Activated T-helper 1 cell treated with Interleukin-2 at 50 U/mL for 16 hours (primary cell): ENCODE data around the gene PAK1IP1.
"Not testable (repeated sequence)": the region's sequence is repeated elsewhere in the genome, so short reads cannot be mapped to it uniquely, and the experiment has no call there.

Experiments
- DNase-seq: peaks from one replicate; pipeline ENCODE4 v3.0.0-alpha.2; 2020; ENCODE audit warnings: low read depth

The PAK1IP1 gene

DNA sequence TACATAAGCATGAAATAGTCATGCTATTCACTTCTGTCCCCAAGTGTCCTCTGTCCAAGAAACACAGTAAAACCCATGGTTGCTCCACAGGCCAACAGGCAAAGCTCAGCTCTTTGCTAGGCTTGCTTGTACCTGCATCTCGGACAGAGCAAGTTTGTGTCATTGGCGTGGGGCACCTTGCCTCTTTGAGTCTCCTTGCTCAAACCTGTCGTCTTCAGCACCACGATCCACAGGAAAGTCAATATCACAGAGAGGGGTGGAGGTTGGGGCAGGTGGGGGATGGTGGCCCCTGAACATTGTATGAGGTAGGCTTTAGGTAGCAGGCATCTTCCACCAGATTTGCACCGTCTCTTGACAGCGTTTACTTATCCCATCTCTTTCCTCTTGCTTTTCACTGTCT is 48.7 kb downstream of the PAK1IP1 start:
- no peak for DNase-seq

DNA sequence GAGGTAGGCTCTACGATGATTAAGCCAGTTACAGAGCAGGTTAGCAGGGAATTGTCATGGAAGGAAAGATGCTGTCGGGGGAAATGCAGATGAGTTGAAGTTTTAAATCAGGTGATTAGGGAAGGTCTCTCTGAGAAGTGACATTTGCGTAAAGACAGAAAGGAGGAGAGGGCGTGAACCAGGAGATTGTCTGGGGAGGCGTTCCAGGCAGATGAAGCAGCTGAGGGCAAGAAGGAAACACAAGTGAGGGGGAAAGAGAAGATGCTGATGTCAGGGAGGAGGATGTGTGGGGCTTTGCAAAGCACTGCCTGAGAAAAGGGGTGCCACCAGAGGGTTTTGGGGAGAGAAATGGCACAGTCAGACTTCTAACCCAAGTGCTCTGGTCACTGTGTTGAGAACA is 50.3 kb downstream of the PAK1IP1 start:
- DNase-seq: no peak

DNA sequence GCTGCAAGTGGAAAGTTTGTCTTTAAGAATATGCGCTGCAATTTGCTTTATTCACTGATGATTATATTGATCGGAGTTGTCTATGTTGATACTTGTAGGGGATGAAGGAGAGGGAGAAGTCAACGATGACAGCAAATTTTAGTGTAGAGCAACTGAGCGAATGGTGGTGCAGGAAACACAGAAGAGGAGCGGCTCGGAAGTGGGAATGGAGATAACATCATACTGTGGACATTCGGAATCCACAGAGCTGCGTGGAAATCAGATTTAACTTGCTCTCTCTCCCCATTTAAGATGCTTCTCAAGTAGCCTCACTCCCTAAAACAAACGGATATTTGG is 52.1 kb downstream of the PAK1IP1 start:
- DNase-seq: no peak

DNA sequence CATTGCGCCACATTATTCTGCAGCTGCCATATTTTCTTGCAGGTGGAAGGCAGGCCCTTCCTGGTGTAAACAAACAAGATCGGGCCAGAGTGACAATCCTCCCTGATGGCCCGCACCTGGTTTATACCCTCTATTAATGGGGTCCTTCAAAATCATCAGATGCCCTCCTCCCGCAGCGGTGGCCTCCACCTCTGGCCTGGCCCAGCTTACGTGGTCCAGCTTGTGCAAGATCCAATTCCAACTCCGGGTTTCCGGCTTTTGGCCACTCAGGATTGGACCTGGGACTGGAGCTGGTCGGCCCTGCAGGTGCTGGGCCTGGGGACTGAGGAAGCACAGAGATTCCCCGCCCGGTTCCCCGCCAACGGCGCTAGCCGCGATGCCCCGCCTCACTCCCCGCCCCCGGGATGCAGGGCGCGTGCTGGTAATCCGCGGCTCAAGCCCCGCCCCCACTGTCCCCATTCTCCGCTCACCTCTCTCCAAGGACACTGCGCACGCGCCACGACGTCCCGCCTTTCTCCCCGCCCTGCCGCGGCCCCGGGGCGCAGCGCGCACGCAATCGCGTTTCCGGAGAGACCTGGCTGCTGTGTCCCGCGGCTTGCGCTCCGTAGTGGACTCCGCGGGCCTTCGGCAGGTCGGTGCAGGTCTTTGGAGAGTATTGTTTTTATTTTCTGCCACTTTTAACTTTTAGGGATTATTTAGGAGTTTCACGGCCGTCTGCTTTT is 52.6 kb downstream of the PAK1IP1 start, which contains the start of gene TMEM14B:
Gene TMEM14B, plus strand, starts transcription at position 555 of the 722 bp plus-strand sequence. CDS start 1,441 bp downstream, outside the sequence.
- peak; percentile 99 for DNase-seq

DNA sequence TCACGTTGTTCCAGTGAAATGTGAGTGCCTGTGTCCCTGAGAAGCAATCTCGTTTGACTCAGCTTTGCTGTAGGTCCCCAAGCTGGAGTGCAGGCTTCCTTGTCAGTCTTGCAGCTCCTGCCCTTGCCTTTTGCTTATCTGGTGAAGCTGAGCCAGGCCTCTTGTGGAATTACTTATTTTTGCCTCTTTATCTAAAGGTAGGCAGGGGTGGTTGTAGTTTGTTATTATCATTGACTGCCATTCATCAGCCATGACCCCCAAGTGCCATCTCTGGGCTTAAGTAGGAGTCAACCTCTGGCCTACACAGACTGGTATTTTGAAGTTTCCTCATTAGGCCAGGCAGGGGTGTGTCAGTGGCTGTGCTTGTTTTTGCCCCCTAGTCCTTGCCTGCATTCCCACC is 55.0 kb downstream of the PAK1IP1 start:
- no peak for DNase-seq

DNA sequence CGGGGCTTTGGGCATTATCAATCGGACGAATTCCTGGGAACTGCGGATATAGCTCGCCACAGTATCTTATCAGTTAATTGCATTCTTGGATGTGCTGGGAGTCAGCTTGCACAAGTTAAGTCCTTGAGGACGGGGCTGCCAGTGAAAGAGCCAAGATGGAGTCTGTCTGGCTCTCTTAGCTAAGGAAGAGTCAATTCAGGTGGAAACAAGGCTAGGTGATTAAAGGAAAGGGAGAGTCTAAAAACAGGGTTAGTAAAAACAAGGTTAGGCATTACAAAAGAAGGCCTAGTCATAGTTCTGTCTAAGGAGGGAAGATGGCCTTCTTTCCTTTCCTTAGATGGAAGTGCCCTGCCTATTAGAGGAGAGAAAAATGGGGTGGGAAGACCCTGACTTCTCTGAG is 55.8 kb downstream of the PAK1IP1 start:
- DNase-seq: not testable (repeated sequence)

DNA sequence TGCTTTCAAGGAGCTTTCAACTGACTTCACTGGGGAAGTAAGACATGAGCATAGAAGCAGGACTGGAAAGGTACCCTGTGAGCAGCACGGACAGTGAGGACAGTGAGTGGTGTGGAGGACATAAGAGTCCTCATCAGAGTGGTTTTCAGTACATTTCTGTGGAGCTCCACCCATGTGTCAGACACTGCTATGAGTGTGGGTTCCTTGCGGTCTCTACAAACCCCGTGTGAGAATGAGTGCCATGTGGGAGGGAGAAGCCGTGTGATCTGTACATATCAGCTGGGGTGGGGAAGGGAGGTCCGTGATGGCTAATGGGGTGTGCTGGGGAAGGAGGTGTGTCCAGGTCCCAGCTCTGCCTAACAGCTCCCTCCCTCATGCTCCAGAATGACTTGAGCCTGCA is 57.0 kb downstream of the PAK1IP1 start:
- DNase-seq: not testable (repeated sequence)

DNA sequence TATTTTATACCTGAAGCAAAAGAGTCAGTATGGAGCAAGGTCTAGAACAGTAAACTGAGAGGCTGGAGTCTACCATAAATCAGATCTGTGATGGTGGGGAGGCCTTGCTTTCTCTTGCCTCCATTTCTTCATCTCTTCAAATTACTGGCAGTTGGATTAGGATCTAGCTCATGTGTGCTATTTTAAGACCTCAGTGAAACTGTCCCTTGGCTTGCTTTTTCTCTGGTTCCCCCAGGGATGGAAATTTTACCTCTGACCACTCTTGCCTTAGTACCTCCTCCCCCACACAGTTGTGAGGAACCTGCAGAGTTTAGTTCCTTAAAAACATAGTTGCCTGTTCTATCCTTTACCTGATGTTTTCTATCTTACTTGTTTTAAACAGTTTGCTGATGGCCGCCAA is 61.3 kb downstream of the PAK1IP1 start:
- no peak for DNase-seq
